CD4-positive, alpha-beta T cell treated with Interleukin-1 beta for 1 hour (primary cell): ENCODE data around the gene EFCAB6.

Experiments
- DNase-seq, 2 donors: peaks; one replicate each; pipeline ENCODE4 v3.0.0-alpha.2; 2020 to 2022

Gene EFCAB6

GRCh38 chr22:43744700-43745410, 67.2 kb downstream of the EFCAB6 start:
- no peak for DNase-seq

GRCh38 chr22:43743929-43744643, 68.0 kb downstream of the EFCAB6 start:
- DNase-seq, result no peak

DNA sequence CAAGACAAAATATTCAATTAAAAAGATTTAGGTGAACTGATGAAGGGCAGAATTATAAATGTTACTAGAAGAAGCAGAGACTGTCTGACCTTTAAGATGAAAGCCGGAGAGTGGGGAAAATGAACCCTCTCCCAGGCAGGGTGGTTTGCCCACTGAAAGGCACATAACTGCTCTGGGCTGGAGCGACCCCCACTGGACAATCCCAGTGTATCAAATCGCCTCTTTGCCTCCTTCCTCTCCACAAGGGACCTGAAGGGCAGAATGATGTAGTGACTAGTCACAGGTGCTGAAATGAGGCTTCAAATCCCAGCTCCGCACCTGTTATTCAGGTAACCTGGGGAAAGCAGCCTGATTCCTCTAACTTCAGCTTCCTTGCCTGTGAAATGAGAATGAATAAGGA, 69.0 kb downstream of the EFCAB6 start:
- DNase-seq, result no peak

DNA sequence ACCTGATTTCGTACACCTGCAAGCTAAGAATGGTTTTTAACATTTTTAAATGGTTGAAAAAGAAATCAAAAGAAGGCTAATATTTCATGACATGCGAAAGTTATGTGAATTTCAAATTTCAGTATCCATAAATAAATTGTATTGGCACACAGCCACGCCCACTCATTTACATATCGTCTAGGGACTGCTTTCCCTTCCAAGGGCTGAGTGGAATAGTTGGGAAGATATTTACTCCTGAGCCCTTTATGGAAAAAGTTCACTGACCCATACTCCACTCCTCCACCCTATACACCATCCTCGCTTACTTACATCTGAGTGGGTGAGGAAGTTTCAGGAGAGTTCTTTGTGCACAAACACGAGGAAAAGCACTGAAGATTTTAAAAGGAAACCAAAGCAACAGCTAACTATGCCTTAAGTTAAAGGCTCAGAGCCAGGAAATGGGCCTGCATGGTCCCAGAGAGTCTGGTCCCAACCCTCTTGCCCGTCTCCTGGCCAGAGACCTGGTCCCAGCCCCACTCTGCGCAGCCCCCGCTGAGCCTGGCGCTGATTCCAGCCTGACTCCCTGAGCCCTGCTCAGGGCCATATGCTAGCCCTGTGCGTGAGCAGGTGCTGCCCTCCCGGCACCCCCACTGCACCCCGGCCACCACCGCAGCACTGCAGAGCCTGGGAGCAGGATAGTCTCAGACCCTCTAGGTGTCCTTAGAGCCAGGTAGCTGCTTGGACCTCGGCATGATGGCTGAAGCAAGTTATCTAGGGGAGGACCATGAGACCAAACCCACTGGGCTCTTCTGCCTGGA, 69.8 kb downstream of the EFCAB6 start:
- no peak for DNase-seq

- DNase-seq, result no peak
Measured at GRCh38 chr22:43740587-43741270, 71.4 kb downstream of the EFCAB6 start.

DNA sequence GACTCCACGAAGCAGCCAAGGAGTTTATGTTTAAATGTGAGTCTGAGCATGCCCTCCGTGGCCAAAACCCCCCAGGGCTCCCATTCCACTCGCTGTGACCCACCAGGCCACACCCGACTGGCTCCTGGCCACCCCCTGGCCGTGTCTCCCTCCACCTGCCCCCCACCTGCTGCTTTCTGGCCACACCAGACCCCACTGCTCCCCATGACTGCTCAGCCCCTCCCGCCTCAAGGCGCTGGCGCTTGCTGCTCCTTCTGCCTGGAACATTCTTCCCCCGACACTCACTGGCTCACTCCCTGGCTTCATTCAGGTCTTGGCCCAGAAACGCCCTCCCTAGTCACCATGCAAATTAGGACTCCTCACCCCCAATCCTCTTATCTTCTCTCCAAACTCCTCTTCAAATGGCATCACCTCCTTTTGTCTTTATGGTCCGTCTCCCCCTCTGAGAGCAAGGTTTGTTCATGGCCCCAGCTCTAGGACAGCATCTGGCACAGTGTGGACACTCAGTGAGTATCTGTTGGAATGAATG, 72.2 kb downstream of the EFCAB6 start:
- no peak for DNase-seq

DNA sequence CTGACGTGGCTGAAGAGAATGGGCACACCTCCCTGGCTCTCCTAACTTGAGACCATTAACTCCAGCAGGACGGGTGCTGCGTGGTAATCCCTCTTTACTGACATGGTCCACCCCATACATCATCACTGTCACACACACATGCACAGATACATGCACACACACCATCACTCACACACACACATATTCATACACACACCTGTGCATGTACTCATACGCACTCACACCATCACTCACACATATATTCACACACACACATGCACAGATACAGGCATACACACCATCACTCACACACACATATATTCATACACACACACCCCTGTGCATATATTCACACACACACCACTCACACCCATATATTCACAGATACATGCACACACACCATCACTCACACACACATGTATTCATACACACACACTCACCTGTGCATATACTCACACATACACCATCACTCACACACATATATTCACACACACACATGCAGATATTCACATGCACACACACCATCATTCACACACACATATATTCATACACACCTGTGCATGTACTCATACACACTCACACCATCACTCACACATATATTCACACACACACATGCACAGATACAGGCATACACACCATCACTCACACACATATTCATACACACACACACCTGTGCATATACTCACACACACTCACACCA, 74.8 kb downstream of the EFCAB6 start:
- DNase-seq, result no peak

- DNase-seq, result no peak
Measured at GRCh38 chr22:43736651-43737050, 75.5 kb downstream of the EFCAB6 start.

DNA sequence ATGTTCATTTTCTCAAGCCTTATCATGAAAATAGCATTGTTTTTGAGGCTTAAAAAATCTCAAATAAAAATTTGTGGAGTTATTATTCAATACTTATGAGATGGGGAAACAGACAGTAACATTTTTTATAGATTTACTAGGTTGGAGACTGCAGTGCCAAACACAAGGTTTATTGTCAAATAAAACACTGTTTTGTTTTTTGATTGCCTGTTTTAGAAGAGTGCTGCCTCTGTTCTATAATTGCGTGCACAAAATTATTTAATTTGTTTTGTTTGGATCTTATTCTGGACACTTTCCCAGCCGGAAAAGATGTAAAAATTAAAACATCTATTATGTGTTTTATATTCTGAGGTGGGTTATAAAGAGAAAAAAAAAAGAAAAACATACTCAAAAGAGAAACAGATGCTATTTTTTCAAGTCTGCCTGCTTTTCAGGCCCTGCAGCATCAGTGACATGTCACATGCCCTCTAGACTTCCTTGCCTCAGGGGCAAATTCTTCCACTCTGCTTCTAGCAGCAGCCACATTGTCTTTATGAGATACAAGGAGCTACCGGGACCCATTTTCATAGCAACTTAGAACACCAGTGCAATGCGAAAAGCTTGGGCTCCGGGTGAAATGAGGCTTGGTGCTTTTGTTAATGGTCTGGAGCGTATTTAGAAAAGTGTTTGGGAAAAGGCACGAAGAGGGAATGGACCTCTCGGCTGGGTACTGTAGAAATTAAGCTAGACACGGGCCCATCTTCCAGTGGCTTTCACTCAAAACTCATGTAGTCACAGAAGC, 77.5 kb downstream of the EFCAB6 start:
- DNase-seq, result no peak

DNA sequence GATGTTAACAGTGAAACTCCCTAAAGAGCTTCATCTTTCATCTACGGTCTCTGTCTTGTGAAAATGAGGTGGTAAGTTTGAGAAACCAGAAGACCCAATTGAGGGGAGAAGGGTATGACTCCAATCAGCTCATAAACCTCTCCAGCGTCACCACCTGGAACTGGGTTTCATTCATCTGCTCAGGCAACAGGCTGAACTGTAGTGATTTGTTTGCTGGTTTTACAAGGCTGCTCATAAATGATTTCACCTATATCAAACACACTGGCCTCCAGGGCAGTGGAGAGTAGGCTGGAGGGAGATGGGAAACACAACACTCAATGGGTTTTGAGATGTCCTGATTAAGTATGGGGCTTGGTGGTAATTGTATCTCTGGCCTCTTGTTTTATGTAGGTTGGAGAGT, 79.0 kb downstream of the EFCAB6 start:
- DNase-seq, result no peak

DNA sequence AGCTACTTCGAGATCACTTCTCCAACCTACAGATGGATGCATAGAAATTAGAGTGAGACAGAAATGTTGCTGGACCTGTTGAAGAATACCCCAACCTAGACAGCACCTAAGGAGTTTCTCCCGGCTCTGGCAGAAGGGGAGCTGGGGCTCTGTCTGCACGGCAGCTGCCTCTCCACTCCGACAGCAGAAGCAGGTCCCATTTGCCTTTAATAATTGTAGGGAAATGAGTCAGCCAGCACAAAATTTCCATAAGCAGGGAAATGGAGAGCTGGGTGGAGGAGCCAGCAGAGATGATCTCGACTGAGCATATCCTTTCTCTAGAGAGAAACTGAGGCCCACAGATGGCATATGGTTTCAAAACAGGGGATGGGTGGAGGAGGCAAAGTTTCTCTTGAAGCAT, 80.1 kb downstream of the EFCAB6 start:
- DNase-seq, result no peak

DNA sequence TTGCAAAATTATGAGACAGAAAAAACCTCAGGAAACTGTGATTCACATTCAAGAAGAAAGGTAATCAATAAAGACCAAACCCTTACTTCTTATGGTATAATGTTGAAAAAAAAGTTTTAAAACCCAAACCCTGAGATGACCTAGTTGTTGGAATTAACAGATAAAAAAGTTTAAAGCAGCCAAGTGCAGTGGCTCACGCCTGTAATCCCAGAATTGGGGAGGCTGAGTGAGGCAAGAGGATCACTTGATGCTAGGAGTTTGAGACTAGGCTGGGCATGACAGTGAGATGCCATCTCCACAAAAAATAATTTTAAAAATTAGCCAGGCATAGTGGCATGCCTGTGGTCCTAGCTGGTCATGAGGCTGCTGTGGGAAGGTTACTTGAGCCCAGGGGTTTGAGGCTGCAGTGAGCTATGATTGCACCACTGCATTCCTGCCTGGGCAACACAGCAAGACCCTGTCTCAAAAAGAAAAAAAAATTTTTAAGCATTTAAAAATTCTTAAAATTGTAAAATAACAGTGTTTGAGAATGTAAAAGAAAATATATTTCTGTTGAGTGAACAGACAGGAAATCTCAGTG, 85.1 kb downstream of the EFCAB6 start:
- DNase-seq, result no peak

- DNase-seq, result no peak
Measured at GRCh38 chr22:43726322-43726721, 85.8 kb downstream of the EFCAB6 start.

DNA sequence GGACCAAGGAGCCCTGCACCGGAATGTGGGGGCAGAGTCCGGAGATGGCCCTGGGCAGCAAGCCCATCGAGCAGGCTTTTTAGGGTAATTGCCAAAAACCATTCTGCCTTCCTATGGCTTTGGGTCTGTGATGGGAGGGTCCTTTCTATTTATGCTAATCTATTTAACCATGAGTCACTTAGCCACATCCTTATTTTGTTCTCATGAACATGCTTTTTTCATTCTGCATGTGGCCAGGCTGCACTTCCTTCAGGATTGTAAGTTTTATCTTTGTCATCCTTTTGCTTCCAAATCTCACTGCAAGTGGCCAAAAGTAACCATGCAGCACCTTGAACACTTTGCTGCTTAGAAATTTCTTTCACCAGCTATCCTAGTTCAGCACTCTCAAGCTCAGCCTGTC, 88.3 kb downstream of the EFCAB6 start:
- no peak for DNase-seq

DNA sequence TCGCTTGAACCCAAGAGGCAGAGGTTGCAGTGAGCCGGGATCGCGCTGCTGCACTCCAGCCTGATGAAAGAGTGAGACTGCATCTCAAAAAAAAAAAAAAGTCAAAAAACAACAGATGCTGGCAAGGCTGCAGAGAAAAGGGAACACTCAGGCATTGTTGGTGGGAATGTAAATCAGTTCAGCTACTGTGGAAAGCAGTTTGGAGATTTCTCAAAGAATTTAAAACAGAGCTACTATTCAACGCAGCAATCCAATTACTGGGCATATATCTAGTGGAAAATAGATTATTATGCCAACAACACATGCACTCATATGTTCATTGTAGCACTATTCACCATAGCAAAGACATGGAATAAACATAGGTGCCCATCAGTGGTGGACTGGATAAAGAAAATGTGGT, 89.7 kb downstream of the EFCAB6 start:
- no peak for DNase-seq

GRCh38 chr22:43720716-43721115, 91.4 kb downstream of the EFCAB6 start:
- DNase-seq, result no peak

DNA sequence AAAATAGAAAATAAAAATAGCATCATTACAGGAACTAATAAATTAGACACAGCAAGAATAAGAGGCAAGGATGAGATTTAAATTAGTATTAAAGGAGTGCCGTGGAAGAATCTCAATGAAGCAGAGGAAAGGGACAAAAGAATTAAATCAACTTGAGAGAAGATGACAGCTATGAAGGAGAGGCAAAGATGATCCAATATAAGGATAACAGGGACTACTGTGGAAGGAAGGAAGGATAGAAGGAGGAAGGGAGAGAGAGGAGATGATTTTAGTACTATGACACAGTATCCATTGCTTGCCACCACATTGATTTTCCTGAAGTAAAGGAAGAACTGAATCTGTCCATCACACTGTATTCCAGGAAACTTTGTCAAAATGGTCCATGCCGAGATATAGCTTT, 98.0 kb downstream of the EFCAB6 start:
- no peak for DNase-seq

DNA sequence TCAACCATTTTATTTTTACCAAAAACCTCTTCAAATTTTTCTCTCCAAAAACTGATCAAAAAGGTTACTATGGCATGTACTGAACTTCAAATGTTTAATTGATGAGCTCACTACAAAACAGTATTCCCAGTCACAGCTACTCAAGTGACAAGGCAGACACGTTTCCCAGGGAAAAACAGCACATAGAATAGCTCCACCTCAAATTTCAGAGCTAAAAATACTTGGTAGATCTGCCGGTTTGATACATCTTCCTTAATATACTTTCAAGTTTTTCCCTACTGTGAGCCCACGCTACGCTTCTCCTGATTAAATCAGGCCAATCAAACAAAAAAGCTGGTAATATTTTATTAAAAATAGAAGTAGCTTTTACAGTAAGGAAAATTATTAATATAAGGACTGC, 100.4 kb downstream of the EFCAB6 start:
- no peak for DNase-seq

DNA sequence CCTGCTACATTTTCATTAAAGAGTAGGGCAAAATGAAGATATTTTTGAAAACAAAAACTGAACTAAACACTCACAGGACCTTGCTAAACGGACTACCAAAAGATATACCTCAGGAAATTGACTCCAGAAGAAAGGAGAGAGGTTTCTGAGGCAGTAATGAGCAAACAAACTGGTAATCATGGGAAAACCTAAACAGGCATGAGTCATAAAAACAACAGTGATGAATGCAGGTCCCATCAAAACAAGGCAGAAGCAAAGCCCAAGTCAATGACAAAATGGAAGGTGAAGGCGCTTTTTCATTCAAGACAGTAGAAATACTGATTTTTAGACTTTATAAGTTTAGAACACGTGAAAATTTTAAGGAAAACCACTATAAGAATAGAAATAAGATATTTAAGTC, 104.5 kb downstream of the EFCAB6 start:
- DNase-seq, result no peak

- no peak for DNase-seq
Measured at GRCh38 chr22:43706571-43707328, 105.4 kb downstream of the EFCAB6 start.
